Esophagus (tissue), 2 donors: Measurements from ENCODE around the gene SLC25A29. TPM values are rescaled to one million over a fixed set of nuclear protein-coding genes. Genes with fewer than 3 reads are reported as not detected.
"Not testable (repeated sequence)": the region's sequence is repeated elsewhere in the genome, so short reads cannot be mapped to it uniquely, and the experiment has no call there.

Source experiments
- H3K27ac ChIP-seq, 2 donors: one replicate each; pipeline ENCODE4 v1.5.1; 2013; ENCODE audit warnings: low read depth in 2 of 2, mild to moderate bottlenecking in 2 of 2, inconsistent platforms in 1 of 2, low read length in 1 of 2, moderate library complexity in 1 of 2
- H3K27me3 ChIP-seq, 2 donors: one replicate each; pipeline ENCODE4 v1.6.1; 2013; ENCODE audit warnings: low read length in 2 of 2, control low read depth in 1 of 2, mild to moderate bottlenecking in 1 of 2; ENCODE audit not compliant: insufficient read depth in 2 of 2, control insufficient read depth in 1 of 2
- H3K36me3 ChIP-seq, 2 donors: one replicate each; pipeline ENCODE4 v1.6.1; 2013; ENCODE audit warnings: low read length in 1 of 2; ENCODE audit not compliant: control insufficient read depth in 2 of 2, insufficient read depth in 2 of 2
- H3K4me1 ChIP-seq, 2 donors: one replicate each; pipeline ENCODE4 v1.6.1; 2013; ENCODE audit warnings: low read length in 1 of 2; ENCODE audit not compliant: control insufficient read depth in 2 of 2, insufficient read depth in 2 of 2
- H3K4me3 ChIP-seq, 2 donors: one replicate each; pipeline ENCODE4 v1.5.1; 2013; ENCODE audit warnings: low read length in 2 of 2, mild to moderate bottlenecking in 2 of 2, low read depth in 1 of 2, moderate library complexity in 1 of 2
- H3K9me3 ChIP-seq, 2 donors: one replicate each; pipeline ENCODE4 v1.6.1; 2013; ENCODE audit warnings: mild to moderate bottlenecking in 2 of 2, low read depth in 1 of 2, low read length in 1 of 2, moderate library complexity in 1 of 2; ENCODE audit not compliant: control insufficient read depth in 2 of 2, insufficient read depth in 1 of 2
- WGBS, 2 donors: extraction: QIAGEN DNeasy Blood & Tissue Kit; methylation state at CpG; one replicate each; pipeline ENCODE4 v1.1.7; 2013; 5-methylcytosine and 5-hydroxymethylcytosine counted together
- polyA plus RNA-seq, 2 donors: library from polyadenylated mRNA; stranded (reverse); fragments of 200-250 nt; gene quantifications; one replicate each; pipeline ENCODE4 v1.2.3, GENCODE V29; 2013
- donor health status: healthy with polysubstance abuse.
- donor health status: Bipolar disorder and iron deficiency.

SLC25A29 gene, protein sequence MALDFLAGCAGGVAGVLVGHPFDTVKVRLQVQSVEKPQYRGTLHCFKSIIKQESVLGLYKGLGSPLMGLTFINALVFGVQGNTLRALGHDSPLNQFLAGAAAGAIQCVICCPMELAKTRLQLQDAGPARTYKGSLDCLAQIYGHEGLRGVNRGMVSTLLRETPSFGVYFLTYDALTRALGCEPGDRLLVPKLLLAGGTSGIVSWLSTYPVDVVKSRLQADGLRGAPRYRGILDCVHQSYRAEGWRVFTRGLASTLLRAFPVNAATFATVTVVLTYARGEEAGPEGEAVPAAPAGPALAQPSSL
- 10 to 100 TPM; 27.9 to 67.7 TPM for polyA plus RNA-seq

DNA sequence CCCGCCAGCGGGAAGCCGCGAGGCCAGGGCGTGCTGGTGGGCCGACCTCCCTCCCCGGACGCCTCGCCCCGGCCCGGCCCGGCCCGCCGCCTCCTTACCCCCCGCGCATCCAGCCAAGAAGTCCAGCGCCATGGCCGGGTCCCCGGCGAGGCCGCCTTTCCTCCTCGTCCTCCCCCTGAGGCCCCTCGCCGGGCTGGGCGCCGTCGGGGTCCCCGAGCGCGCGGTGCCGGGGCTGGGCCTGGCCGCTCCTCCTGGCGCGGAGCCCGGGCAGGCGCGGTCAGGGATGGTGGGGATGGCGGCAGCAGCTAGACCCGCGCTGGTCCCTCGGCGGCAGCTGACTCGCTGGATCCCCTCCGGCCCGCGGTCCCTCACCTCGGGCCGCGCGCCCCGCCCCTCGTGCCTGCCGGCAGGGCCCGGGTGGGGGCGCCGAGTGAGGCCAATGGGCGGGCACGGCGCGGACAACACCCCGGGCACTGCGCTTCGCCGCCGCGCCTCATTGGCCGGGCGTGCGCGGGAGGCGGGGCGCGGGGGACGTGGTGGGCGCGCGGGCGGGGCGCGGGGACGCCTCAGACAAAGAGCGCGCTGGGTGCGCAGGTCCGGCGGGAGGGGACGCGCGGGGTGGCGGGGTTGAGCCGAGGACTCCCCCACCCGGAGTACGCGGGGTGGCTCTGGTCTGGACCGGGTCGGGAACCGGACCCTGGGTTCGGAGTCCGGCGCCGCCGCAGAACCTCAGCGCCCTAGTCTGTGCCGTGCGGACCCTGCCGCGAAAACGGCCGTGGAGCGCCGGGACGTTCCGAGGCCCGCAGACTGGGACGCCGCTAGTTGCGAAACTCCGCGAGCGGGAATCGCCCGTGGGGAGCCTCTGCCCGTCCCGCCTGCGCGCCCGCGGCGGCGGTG, at the start of gene SLC25A29:
Gene SLC25A29 (minus strand): TSS at position 344 of the 897 bp plus-strand sequence. CDS start 212 bp downstream, at position 132.
- Histone ChIP-seq H3K4me1 (peaks cover 13 to 33% of the 10 kb centered on the region in 2 donors), H3K9me3 (no peaks in the 10 kb centered on the region), H3K36me3 (no peaks in the 10 kb centered on the region), H3K4me3 (peak within 1 kb of the TSS; percentile 67 to 75), H3K27me3 (no peaks in the 10 kb centered on the region), H3K27ac (peak within 1 kb of the TSS; percentile 85 to 88)
- 1% methylated on average over 95 to 131 of the region's 131 CpGs for WGBS, 2 donors

DNA sequence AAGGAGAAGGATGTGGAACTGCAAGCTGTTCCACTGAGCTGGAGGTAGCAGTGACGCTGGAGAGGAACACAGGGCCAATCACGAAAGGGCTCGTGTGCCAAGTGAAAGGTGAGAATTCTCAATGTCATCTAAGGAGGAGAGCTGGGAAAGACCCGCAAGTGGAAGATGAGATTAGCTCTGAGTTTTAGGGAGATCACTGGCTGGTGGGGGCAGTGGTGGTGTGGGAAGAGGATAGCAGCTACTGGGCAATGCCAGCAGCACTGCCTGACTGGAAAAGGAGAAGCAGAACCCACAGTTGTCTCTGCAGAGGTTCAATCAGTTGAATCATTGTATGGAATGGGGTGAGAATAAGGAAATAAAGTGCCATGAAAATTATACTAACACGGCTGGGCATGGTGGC, 44.7 kb upstream of the SLC25A29 start:
- H3K9me3 ChIP-seq, result no peaks in the 10 kb centered on the region
- H3K4me1 ChIP-seq, result no peaks in the 10 kb centered on the region
- H3K36me3 ChIP-seq, result peaks cover 23 to 29% of the 10 kb centered on the region in 2 donors
- no peak overlapping the region for H3K4me3 ChIP-seq
- H3K27me3 ChIP-seq, result no peaks in the 10 kb centered on the region
- 93 to 94% methylated on average over 5 of the region's 5 CpGs for WGBS, 2 donors
- no peak overlapping the region for H3K27ac ChIP-seq

DNA sequence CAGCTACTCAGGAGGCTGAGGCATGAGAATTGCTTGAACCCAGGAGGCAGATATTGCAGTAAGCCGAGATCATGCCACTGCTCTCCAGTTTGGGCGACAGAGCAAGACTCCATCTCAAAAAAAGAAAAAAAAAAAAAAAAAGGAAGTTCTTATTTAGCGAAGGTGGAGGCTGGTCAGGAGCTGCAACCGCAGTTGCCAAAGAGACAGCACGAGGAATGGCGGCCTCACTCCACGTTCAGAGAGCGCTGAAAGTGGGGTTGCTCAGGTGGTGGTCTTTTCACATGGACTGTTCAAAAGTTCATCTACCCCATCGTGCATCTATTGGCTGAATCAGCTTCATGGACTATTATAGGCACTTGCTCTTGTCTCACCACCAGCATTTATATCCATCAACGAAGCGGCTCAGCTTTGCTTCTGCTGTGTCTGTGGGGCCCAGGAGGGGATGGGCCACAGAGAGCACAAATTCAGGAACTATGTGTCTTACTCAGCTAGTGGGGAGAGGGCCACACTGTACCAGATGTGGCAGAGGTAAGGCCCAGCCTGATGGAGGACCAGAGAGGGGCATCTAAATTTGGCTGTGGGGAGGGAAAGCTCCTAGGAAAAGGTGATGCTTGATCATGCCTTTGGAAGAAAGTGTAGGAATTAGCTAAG, 44.2 kb upstream of the SLC25A29 start:
- Histone ChIP-seq H3K27ac (no peak overlapping the region), H3K4me3 (no peak overlapping the region), H3K27me3 (no peaks in the 10 kb centered on the region), H3K4me1 (no peaks in the 10 kb centered on the region), H3K36me3 (peaks cover 23 to 30% of the 10 kb centered on the region in 2 donors), H3K9me3 (no peaks in the 10 kb centered on the region)
- 91 to 95% methylated on average over 11 of the region's 11 CpGs for WGBS, 2 donors

DNA sequence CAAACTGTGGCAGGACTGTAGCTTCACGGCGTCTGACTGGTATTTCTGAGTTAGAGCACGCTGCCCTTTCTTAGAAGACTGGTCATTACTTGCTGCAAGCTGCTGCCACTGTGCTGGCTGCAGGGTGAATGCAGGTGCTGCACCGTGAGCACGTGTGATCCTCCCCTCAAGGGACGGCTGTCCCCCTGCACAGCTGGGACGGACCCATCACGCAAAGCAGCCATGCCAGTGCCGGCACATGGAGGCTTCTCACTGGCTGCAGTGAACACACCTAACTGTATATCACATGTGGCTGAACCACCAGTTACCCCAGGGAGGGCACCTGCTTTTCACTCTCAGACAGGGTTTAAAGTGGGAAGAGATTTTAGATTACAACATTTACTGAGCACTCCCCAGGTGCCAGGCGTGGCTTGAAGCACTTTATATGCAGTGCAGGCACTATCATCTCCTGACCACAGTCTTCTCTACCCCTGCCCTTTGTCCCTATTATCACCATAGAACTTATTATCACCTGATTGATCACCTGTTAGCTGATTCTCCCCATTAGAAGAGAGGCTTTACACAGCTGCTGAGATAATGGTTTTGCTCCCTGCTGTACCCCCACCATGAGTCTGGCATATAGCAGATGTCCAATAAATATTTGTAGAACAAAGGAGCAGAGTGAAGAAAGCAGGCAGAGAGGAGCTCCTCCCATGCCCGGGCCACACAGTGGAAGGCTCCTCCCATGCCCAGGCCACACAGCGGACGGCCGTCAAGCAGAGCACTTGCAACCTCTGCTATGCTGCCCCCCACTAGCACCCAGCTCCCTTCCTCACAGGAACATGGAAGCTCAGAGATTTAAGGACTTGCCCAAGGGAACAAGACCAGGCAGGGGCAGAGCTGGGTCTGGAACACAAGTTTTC, 42.8 kb upstream of the SLC25A29 start:
- Histone ChIP-seq H3K4me3 (no peak overlapping the region), H3K36me3 (peaks cover 22 to 27% of the 10 kb centered on the region in 2 donors), H3K4me1 (no peaks in the 10 kb centered on the region), H3K27me3 (no peaks in the 10 kb centered on the region), H3K9me3 (no peaks in the 10 kb centered on the region), H3K27ac (no peak overlapping the region)
- 78 to 89% methylated on average over 14 of the region's 14 CpGs for WGBS, 2 donors

DNA sequence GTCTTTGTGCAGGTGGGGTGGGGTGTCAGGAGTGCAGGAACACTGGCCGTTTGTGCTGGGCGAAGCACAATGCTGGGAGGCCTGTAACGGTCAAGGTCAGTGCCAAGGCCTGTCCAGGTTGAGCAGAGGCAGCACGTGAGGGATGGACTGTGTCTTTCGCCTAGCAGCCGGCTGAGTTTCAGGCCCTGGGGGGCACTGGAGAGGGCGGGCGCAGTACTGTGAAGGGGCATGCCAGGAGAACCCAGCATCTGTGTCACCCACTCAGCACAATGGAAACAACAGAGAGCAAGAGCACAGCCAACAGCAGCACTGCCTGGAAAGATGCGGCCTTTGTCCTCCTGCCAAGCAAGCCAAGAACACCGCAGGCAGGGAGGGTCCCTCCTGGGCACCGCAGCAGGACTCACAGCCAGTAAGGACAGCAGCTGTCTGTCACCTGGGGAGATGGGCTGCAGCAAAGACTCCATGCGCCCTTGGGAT, 42.0 kb upstream of the SLC25A29 start:
- H3K4me3 ChIP-seq, result no peak overlapping the region
- no peaks in the 10 kb centered on the region for H3K9me3 ChIP-seq
- WGBS, 2 donors, result 84 to 94% methylated on average over 12 of the region's 12 CpGs
- H3K4me1 ChIP-seq, result no peaks in the 10 kb centered on the region
- no peak overlapping the region for H3K27ac ChIP-seq
- peaks cover 14 to 27% of the 10 kb centered on the region in 2 donors for H3K36me3 ChIP-seq
- no peaks in the 10 kb centered on the region for H3K27me3 ChIP-seq

DNA sequence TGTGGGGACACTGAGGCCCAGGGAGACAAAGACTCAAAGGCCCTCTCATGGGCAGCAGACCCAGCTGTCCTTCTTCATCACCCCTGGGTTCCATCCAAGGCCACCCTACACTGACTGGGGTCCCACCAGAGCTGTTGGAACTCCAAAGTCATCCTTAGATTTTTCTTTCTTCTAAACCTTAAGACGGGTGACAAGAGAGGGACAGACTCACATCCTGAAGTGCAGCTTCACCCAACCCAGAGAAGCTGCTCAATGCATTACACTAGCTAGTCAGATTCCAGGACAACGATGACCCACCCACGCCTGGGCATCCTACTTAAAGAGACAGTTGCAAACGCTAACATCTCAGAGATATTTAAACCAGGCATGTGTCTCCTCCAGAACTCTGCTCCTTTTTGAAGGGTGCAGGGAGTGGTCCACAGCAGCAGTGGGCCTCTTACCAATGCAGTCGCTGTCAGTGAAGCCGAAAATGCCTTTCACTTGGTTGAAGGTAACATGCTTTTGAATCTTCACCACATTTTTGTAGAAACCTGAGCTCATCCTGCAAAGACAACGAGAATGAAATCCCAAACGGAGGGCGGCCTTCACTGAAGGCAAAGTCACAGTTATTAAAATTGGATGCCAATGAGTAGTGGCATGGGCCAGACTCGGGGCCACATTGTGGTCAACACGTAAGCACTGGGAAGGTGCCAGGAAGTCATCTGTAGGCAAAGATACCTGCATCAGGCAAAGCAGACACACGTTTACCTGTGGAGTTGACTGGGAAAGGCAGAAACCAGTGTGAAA, 40.3 kb upstream of the SLC25A29 start:
- Histone ChIP-seq H3K36me3 (peaks cover 13 to 27% of the 10 kb centered on the region in 2 donors), H3K4me1 (no peaks in the 10 kb centered on the region)
- WGBS, 2 donors, result 91 to 92% methylated on average over 12 of the region's 12 CpGs

DNA sequence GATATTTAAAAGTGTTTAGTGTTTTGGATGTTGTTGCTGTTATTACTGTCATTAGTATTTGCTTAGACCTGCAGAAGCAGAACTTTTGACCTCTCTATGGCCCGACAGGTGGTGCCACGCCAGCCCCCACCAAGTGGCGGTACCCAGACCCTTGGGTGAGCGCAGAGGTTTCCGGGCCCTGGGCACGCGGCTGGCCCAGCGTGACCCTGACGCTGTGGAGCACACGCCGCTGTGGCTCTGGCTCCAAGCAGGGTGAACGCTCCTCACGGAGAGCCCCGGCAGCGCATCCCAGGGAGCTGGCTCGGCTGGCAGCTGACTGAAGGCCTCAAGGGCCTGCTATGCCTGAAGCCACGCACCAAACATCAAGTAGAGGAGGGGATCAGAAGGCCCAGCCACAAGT, 39.5 kb upstream of the SLC25A29 start:
- no peaks in the 10 kb centered on the region for H3K4me1 ChIP-seq
- H3K9me3 ChIP-seq, result no peaks in the 10 kb centered on the region
- no peaks in the 10 kb centered on the region for H3K27me3 ChIP-seq
- H3K27ac ChIP-seq, result no peak overlapping the region
- H3K4me3 ChIP-seq, result no peak overlapping the region
- peaks cover 10 to 26% of the 10 kb centered on the region in 2 donors for H3K36me3 ChIP-seq
- 97 to 98% methylated on average over 17 of the region's 17 CpGs for WGBS, 2 donors

More for the DNA sequence above, 40.3 kb upstream of the SLC25A29 start:
- H3K27ac ChIP-seq, result no peak overlapping the region
- no peaks in the 10 kb centered on the region for H3K27me3 ChIP-seq
- no peak overlapping the region for H3K4me3 ChIP-seq
- no peaks in the 10 kb centered on the region for H3K9me3 ChIP-seq

DNA sequence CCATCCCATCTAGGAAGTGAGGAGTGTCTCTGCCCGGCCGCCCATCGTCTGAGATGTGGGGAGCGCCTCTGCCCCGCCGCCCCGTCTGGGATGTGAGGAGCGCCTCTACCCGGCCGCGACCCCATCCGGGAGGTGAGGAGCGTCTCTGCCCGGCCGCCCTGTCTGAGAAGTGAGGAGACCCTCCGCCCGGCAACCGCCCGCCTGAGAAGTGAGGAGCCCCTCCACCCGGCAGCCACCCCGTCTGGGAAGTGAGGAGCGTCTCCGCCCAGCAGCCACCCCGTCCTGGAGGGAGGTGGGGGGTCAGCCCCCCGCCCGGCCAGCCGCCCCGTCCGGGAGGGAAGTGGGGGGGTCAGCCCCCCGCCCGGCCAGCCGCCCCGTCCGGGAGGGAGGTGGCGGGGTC, 38.4 kb upstream of the SLC25A29 start:
- not testable (repeated sequence) for H3K4me1 ChIP-seq, H3K9me3 ChIP-seq, H3K4me3 ChIP-seq, H3K27me3 ChIP-seq, H3K27ac ChIP-seq
- 88 to 91% methylated on average over 6 to 31 of the region's 35 CpGs for WGBS, 2 donors
- H3K36me3 ChIP-seq, result peaks cover 6 to 26% of the 10 kb centered on the region in 2 donors
